GM19455 (cell line): ENCODE results near the gene SMIM15.
"Not testable (repeated sequence)": the region's sequence is repeated elsewhere in the genome, so short reads cannot be mapped to it uniquely, and the experiment has no call there.

ENCODE experiments used
- ATAC-seq: cut with Tn5 transposase; IDR thresholded peaks from one replicate; pipeline ENCODE4 v1.9.1; 2021; ENCODE audit not compliant: unreplicated experiment

Gene SMIM15

DNA sequence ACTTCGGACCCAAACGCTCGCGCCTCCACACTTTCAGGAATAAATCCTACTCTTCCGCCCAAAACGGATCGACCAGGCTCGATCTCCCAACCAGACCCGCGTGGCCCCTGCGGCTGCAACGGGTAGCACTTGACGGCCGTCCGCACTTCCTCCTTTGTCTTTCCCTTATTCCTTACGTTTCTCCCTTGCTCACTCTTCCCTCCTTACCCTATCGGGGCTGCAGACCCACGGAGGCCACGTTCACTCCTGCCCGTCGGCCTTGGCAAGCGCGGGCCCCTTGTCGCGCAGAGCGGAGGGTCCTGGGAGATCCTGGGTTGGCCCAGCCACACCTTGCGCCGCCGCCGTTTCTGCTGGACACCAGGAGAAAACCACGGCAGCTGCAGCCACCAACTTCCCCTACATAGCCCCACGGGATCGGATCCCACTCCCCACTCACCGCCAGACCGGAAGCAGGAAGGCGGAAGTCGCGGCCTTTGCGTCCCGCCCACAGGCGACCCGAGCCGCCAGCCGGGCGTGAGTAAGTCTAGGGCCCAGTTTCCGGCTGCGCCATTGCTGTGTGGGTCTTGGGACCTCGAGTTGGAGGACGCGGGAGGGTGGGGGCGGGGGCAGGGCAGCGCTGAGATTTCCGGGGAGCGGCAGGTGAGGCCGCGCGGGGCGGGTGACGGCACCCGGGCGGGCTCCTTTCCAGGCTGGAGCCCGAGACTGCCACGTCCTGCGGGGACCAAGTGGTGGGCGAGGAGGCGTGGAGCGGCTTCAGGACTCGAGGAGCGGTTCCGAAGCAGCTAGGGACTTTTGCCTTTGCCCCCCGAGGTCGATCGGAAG, at the start of gene SMIM15:
Gene SMIM15 (minus strand): TSS at position 459 of the 822 bp plus-strand sequence. CDS start 2,297 bp downstream, outside the sequence.
- peak; percentile 98 for ATAC-seq

DNA sequence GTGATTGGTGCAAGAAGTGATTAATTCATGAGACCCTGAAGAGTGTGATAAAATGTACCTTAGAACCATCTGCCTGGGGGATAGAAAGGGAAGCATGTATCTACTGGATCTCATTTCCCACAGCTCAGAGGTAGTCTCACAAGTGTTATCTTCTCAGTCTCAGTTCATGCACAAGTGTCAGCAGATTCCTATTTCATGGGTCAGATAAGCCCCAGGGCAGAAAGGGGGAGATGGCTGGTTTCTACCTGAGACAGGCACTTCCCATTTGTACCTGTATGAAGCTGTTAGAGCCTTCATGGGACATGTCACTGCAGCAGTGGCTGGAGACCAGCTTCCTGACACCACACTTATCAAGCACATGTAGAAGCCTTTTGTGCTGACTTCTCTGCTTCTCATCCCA, 45.6 kb upstream of the SMIM15 start:
- no peak for ATAC-seq

- ATAC-seq, result no peak
These were observed 42.7 kb upstream of the SMIM15 start for GRCh38 chr5:61205013-61205412.

DNA sequence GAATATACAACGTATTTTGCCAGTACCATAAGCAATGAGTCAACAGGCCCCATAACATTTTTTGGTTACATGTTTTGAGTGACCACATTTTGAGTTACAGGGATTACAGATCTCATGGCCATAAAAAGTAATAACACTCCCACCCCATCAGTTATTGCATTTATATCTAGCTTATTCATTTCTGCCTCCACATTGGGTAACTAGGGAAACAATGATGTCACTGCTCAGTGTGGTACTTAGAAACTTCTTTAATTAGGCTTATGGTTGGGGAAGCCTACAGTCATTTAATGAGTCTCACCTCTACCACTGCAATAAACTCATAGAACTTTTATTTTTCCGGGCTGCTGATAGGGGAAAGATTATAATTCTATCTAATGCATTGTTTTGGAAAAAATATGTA, 39.9 kb upstream of the SMIM15 start:
- ATAC-seq, result no peak

DNA sequence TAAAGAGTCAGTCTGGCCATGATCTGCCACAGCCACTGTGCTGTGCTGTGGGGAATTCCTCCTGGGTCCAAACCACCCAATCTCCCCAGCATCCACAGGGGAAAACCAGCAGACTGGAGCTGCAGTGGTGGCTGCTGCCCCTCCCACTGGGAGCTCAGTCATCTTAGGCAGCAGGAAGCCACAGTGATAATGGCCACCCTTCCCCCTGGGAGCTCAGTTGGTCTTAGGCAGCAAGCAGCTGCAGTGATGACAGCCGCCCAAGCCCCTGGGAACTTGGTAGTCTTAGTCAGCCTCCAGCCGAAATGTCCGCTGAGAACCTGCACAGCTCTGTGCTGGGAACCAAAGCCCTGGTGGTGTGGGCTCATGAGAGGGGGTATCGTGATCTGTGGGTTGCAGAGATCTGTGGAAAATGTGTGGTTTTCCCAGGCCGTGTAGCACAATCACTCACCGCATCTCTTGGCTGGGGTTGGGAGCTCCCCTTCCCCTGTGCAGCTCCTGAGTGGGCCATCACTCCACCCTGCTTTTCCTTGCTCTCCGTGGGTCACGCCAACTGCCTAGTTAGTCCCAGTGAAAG, 38.4 kb upstream of the SMIM15 start:
- ATAC-seq, result no peak

- no peak for ATAC-seq
These were observed 36.3 kb upstream of the SMIM15 start for GRCh38 chr5:61198606-61199005.

DNA sequence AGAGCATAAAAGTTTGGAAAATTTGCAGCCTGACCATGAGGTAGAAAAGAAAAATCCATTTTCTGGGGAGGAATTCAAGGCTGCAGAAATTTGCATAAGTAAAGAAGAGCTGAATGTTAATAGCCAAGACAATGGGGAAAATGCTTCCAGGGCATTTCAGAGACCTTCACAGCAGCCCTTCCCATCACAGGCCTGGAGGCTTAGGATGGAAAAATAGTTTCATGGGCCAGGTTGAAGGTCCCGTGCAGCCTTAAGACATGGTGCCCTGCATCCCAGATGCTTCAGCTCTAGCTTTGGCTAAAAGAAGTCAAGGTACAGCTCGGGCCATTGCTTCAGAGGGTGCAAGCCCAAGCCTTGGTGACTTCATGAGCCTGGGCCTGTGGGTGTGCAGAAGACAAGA, 25.6 kb upstream of the SMIM15 start:
- ATAC-seq, result not testable (repeated sequence)

- ATAC-seq, result not testable (repeated sequence)
These were observed 25.1 kb upstream of the SMIM15 start for GRCh38 chr5:61187352-61187751.

DNA sequence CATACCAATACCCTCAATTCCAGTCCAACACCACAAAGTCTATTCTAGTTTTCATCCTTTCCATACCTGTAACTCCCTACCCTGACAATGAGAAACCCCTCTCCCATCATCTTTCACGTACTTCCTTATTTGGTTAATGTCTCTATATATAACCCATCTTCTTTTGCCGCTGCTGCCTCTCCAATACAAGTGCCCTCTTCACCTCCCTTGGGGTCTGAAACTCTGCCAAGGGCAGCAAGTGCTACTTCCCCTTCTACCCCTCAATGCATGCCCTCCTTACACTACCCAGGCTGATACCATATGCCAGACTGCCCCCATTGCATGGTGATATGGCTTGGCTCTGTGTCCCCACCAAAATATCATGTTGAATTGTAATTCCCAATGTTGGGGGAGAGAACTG, 24.4 kb upstream of the SMIM15 start:
- ATAC-seq, result no peak

GRCh38 chr5:61184708-61185107, 22.4 kb upstream of the SMIM15 start:
- ATAC-seq, result no peak

DNA sequence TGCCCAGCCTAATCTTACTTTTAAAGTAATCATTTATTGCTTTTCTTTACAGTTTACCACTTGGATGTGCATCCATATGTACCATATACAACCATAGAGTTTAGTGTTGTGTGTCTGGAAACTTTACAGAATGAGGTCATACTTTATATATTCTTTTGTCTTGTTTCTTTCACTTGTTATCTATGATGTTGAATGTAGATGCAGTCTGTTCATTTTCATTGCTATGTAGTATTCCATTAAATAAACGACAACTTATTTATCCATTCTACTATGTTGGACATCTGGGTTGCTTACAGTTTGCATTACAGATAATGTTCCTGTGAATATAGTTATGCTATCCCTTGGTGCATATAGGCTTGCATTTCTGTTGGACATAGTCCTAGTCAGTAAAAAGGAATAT, 21.3 kb upstream of the SMIM15 start:
- ATAC-seq, result no peak

- no peak for ATAC-seq
These were observed 20.2 kb upstream of the SMIM15 start for GRCh38 chr5:61182449-61182848.

- ATAC-seq, result no peak
These were observed 18.6 kb upstream of the SMIM15 start for GRCh38 chr5:61180886-61181285.

DNA sequence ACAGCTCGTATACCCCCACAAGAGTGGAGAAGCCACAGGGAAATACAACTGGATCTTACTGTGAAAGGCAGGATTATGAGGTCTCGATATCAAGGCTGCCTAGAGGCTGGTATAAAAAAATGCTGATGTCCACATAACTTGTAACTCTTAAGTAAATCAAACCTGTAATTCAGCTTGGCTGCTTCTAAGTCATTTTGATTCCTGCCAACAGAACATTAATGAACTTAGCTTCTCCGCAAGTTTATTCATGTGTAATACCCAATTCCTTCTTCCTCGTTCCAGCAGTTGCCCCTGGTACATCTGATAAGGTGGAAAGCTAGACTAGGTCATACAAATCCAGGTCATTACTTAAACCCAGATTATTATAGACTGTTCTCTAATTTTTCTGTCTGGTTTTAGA, 16.4 kb upstream of the SMIM15 start:
- no peak for ATAC-seq

GRCh38 chr5:61177716-61178115, 15.4 kb upstream of the SMIM15 start:
- ATAC-seq, result peak; percentile 77

DNA sequence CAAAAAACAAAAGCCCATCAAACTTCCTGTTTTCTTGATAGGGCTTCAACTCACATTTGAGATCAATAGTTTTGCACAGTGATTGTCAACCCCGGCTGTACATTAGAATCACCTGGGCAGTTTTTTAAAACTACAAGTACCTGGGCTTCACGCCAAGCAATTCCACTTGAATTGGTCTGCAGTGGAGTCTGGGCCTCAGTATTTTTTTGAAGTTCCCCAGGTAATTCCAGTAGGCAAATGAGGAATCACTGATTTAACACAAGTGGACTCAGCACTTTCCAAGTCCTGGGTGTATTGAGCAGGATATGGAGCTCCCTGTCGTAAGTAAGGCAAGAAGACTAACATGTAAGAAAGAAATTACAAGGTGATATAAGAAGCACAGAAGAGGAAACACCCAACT, 14.8 kb upstream of the SMIM15 start:
- no peak for ATAC-seq

- no peak for ATAC-seq
These were observed 14.4 kb upstream of the SMIM15 start for GRCh38 chr5:61176631-61177030.

GRCh38 chr5:61171479-61171878, 9.2 kb upstream of the SMIM15 start:
- ATAC-seq, result no peak

GRCh38 chr5:61168951-61169350, 6.7 kb upstream of the SMIM15 start:
- ATAC-seq, result no peak

GRCh38 chr5:61167382-61167781, 5.1 kb upstream of the SMIM15 start:
- no peak for ATAC-seq

DNA sequence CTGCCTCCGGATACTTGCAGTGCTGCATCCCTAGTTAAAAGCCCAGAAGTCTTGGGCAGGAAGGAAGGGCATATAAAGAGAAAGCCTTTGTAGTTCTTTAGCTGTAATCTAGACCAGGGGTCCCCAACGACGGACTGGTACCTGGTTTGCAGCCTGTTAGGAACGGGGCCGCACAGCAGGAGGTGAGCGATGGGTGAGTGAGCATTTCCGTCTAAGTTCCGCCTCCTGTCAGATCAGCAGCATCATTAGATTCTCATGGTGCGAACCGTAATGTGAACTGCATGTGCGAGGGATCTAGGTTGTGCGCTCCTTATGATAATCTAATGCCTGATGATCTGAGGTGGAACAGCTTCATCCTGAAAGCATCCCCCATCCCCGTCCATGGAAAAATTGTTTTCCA, 1.6 kb upstream of the SMIM15 start:
- no peak for ATAC-seq

GRCh38 chr5:61162832-61163567, 732 bp upstream of the SMIM15 start:
- no peak for ATAC-seq
